ENCODE data around the gene OR56A1.

Gene OR56A1

GRCh38 chr11:6012035-6012668 is 18.4 kb downstream of the OR56A1 start:
- TF ChIP-seq, protein P1, sequence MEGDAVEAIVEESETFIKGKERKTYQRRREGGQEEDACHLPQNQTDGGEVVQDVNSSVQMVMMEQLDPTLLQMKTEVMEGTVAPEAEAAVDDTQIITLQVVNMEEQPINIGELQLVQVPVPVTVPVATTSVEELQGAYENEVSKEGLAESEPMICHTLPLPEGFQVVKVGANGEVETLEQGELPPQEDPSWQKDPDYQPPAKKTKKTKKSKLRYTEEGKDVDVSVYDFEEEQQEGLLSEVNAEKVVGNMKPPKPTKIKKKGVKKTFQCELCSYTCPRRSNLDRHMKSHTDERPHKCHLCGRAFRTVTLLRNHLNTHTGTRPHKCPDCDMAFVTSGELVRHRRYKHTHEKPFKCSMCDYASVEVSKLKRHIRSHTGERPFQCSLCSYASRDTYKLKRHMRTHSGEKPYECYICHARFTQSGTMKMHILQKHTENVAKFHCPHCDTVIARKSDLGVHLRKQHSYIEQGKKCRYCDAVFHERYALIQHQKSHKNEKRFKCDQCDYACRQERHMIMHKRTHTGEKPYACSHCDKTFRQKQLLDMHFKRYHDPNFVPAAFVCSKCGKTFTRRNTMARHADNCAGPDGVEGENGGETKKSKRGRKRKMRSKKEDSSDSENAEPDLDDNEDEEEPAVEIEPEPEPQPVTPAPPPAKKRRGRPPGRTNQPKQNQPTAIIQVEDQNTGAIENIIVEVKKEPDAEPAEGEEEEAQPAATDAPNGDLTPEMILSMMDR (IDR thresholded peaks at IDR 0.05; ENCODE audit: extremely low read depth, missing control alignments): no peak
- no peak for DNase-seq (ENCODE audit: low spot score)

DNA sequence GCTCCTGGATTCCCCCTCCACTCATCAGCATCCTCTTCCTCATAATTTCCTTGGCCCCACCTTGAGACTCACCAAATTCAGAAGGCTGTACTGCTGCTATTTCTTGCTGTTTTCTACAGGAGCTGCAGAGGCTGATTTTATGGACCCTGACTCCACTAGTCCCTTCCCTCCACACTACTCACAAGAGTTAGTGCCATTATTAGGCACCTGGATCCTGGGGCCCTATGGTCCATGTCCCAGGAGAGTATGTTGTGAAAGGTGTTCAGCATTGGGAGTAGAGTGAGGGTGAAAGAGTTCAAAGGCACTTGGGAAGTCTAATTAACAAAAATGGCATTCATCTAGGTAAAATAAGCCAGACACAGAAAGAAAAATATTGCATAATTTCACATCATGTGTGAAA is 23.7 kb downstream of the OR56A1 start, which contains the start of gene OR56A4:
Gene OR56A4, minus strand, starts transcription at position 101 of the 400 bp plus-strand sequence. CDS start 3,954 bp downstream, outside the sequence.
- TF ChIP-seq, protein P1 (IDR thresholded peaks at IDR 0.05; ENCODE audit: extremely low read depth, missing control alignments): no peak
- DNase-seq (ENCODE audit: low spot score): no peak

- no peak for DNase-seq (ENCODE audit: low spot score)
- TF ChIP-seq, protein P1 (IDR thresholded peaks at IDR 0.05; ENCODE audit: extremely low read depth, missing control alignments): no peak
Observed at GRCh38 chr11:6006395-6006794, 24.2 kb downstream of the OR56A1 start.

DNA sequence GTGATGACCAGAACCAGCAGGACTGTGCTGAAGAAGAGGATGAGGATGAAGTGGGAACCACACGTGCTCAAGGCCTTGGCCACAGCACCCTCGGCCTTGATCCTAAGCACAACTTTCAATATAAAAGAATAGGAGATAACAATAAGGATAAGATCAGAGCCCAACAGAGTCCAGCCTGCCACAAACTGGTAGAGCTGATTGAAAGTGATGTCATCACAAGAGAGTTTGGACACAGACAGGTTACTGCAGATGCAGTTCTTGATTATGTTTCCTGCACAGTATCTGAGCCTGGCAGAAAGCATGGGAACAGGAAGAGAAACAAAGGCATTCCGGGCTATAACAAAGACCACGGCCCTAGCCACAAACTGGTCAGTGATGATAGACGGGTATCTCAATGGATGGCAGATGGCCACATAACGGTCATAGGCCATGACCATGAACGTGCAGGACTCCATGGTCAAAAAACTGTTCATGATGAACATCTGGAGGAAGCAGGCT is 28.3 kb downstream of the OR56A1 start:
- no peak for DNase-seq (ENCODE audit: low spot score)
- TF ChIP-seq, protein P1 (IDR thresholded peaks at IDR 0.05; ENCODE audit: extremely low read depth, missing control alignments): no peak

DNA sequence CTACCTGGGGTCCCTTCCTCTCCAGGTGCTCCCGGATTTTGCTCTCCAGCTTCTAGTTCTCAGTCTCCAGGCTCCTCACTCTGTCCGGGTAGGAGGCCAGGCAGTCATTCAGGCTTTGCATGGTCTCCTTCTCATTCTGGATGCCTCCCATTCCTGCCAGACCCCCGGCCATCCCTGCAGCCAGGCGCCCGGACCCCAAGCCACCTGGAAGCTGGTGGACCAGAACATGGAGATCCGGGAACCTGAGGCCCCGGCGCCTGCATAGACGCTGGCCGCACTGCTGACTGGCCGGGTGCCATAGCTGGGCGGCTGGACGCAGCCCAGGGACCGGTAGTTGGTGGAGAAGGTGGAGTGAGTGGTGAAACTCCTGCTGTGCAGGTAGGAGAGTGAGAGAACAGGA is 35.8 kb downstream of the OR56A1 start:
- no peak for DNase-seq (ENCODE audit: low spot score)
- TF ChIP-seq, protein P1 (IDR thresholded peaks at IDR 0.05; ENCODE audit: extremely low read depth, missing control alignments): no peak

GRCh38 chr11:5992604-5993251 is 37.8 kb downstream of the OR56A1 start:
- peak; percentile 46 for DNase-seq (ENCODE audit: low spot score)
- TF ChIP-seq, protein P1 (IDR thresholded peaks at IDR 0.05; ENCODE audit: extremely low read depth, missing control alignments): peak; percentile 41

DNA sequence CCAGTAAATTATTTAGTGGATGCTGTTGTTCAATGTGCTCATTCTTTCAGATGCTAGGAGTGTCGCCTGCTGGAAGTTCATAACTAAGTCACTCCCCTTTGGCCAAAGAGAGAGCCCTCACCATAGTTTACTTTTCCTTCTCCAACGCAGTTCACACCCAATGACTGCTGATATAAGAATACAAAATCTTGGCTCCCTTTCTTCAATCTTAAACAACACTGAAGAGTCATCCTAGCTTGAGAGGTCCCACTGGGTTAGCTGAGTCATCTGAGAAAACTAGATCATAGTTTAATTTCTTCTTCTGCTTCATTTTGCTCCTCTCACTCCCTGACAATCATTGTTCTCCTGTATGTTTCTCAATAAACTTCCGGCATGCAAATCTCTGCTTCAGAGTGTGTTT is 38.4 kb downstream of the OR56A1 start:
- TF ChIP-seq, protein P1 (IDR thresholded peaks at IDR 0.05; ENCODE audit: extremely low read depth, missing control alignments): no peak
- no peak for DNase-seq (ENCODE audit: low spot score)

All from GM20000 (cell line).